Hepatocyte (in vitro differentiated cells): ENCODE results near the gene KASH5. TPM values are rescaled to one million over a fixed set of nuclear protein-coding genes. Genes with fewer than 3 reads are reported as not detected.
"Not testable (repeated sequence)": the region's sequence is repeated elsewhere in the genome, so short reads cannot be mapped to it uniquely, and the experiment has no call there.

Source experiments
- DNase-seq: peaks from one replicate; pipeline ENCODE4 v3.0.0-alpha.2; 2016; ENCODE audit warnings: low spot score
- H2AFZ ChIP-seq: fragments of 200-600 bp; sonication (generic); 2 replicates; pipeline ENCODE4 v1.6.0; 2016; ENCODE audit warnings: antibody characterized with exemption, mild to moderate bottlenecking
- H3K27ac ChIP-seq: fragments of 200-600 bp; sonication (generic); 2 replicates; pipeline ENCODE4 v1.5.1; 2016; ENCODE audit warnings: mild to moderate bottlenecking
- H3K27me3 ChIP-seq: fragments of 200-600 bp; sonication (generic); 2 replicates; pipeline ENCODE4 v1.6.1; 2016
- H3K36me3 ChIP-seq: fragments of 200-600 bp; sonication (generic); replicated peaks from 2 replicates; pipeline ENCODE4 v1.5.1; 2016; ENCODE audit warnings: low read depth; ENCODE audit not compliant: insufficient read depth
- H3K4me1 ChIP-seq: fragments of 200-600 bp; sonication (generic); 2 replicates; pipeline ENCODE4 v1.5.1; 2016; ENCODE audit warnings: mild to moderate bottlenecking, moderate library complexity; ENCODE audit not compliant: insufficient read depth
- H3K4me2 ChIP-seq: fragments of 200-600 bp; sonication (generic); 2 replicates; pipeline ENCODE4 v1.6.0; 2016
- H3K4me3 ChIP-seq: fragments of 200-600 bp; sonication (generic); 2 replicates; pipeline ENCODE4 v1.5.1; 2016; ENCODE audit warnings: mild to moderate bottlenecking
- H3K79me2 ChIP-seq: fragments of 200-600 bp; sonication (generic); 2 replicates; pipeline ENCODE4 v1.6.0; 2017; ENCODE audit warnings: mild to moderate bottlenecking
- H3K9me2 ChIP-seq: fragments of 200-600 bp; sonication (generic); replicated peaks from 2 replicates; pipeline ENCODE4 v1.6.0; 2017; ENCODE audit warnings: mild to moderate bottlenecking; ENCODE audit not compliant: insufficient read depth
- H3K9me3 ChIP-seq: fragments of 200-600 bp; sonication (generic); 2 replicates; pipeline ENCODE4 v1.5.1; 2016; ENCODE audit warnings: low read depth, mild to moderate bottlenecking
- H4K20me1 ChIP-seq: fragments of 200-600 bp; sonication (generic); 2 replicates; pipeline ENCODE4 v1.6.0; 2016; ENCODE audit warnings: mild to moderate bottlenecking; ENCODE audit not compliant: insufficient read depth, poor library complexity, severe bottlenecking
- EZH2 ChIP-seq: fragments of 200-600 bp; sonication (generic); IDR thresholded peaks from 2 replicates; pipeline ENCODE4 v1.6.1; 2016; ENCODE audit warnings: antibody characterized with exemption, mild to moderate bottlenecking, borderline replicate concordance
- EZH2phosphoT487 ChIP-seq: fragments of 200-600 bp; sonication (generic); IDR thresholded peaks from one replicate; pipeline ENCODE4 v1.6.1; 2018; ENCODE audit warnings: antibody characterized with exemption, mild to moderate bottlenecking, low read depth, moderate library complexity; ENCODE audit not compliant: unreplicated experiment, severe bottlenecking
- WGBS: methylation state at CpG from one replicate; pipeline ENCODE4 v1.1.6; 2016; ENCODE audit warnings: low lambda C conversion rate; ENCODE audit errors: missing lambda C conversion rate; 5-methylcytosine and 5-hydroxymethylcytosine counted together
- polyA plus RNA-seq: library from polyadenylated mRNA; unstranded; fragments of >200 nt; fragmentation: Nextera tagmentation; extraction: Ambion mirVana; gene quantifications from 2 replicates; pipeline ENCODE4 v1.2.1, GENCODE V29; 2016
- total RNA-seq: library from RNA; depleted of rRNA; stranded (reverse); fragments of >200 nt; gene quantifications from 2 replicates; pipeline ENCODE4 v1.2.3, GENCODE V29; 2014
- TF ChIP-seq, protein P1 (sequence below): fragments of 200-600 bp; sonication (generic); IDR thresholded peaks from 2 replicates; pipeline ENCODE4 v1.5.1; 2016; ENCODE audit warnings: antibody characterized with exemption, mild to moderate bottlenecking; ENCODE audit not compliant: poor library complexity

Gene KASH5
- total and polyA plus RNA-seq, 2 experiments from 2014 or later = not detected

DNA sequence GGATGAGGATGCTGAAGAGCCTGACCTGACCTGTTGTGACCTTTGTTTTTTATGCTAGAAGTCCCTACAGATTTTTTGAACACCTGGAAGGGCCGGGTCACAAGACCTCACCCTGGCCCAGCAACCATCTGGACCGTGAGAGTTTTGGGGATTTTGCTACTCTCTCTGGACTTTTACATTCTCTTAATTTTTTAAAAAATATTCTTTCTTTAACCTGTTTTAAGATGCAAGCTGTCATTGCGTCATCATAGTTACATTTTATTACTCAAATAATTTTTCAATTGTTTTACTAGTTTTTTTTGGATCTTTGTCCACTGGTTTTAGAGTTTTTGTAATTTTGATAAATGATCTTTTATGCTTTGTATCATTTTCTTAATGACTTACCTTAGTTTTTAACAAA lies 16.9 kb upstream of the KASH5 start:
- Histone ChIP-seq H4K20me1 (no peaks in the 10 kb centered on the region), H3K9me2 (no peaks in the 10 kb centered on the region), H3K4me1 (no peaks in the 10 kb centered on the region), H3K4me2 (no peak overlapping the region), H3K36me3 (no peaks in the 10 kb centered on the region), H3K4me3 (no peak overlapping the region), H3K27me3 (no peaks in the 10 kb centered on the region), H3K79me2 (no peaks in the 10 kb centered on the region), H2AFZ (no peak overlapping the region), H3K27ac (no peak overlapping the region), H3K9me3 (no peaks in the 10 kb centered on the region)
- TF ChIP-seq EZH2 (no peak), EZH2phosphoT487 (no peak)
- TF ChIP-seq, protein P1, sequence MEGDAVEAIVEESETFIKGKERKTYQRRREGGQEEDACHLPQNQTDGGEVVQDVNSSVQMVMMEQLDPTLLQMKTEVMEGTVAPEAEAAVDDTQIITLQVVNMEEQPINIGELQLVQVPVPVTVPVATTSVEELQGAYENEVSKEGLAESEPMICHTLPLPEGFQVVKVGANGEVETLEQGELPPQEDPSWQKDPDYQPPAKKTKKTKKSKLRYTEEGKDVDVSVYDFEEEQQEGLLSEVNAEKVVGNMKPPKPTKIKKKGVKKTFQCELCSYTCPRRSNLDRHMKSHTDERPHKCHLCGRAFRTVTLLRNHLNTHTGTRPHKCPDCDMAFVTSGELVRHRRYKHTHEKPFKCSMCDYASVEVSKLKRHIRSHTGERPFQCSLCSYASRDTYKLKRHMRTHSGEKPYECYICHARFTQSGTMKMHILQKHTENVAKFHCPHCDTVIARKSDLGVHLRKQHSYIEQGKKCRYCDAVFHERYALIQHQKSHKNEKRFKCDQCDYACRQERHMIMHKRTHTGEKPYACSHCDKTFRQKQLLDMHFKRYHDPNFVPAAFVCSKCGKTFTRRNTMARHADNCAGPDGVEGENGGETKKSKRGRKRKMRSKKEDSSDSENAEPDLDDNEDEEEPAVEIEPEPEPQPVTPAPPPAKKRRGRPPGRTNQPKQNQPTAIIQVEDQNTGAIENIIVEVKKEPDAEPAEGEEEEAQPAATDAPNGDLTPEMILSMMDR = no peak
- DNase-seq = no peak
- 92% methylated on average over 3 of the region's 3 CpGs for WGBS

DNA sequence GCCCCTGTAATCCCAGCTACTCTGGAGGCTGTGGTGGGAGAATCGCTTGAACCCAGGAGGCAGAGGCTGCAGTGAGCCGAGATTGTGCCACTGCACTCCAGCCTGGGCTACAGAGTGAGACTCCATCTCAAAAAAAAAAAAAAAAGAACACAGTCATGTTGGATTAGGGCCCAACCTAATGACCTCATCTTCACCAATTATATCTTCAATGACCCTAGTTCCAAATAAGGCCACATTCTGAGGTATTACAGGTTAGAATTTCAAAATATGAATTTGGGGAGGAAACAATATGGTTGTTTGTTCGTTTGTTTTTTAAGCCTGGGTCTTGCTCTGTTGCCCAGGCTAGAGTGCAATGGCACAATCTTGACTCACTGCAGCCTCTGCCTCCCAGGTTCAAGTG lies 14.9 kb upstream of the KASH5 start:
- H3K4me3 ChIP-seq, H3K9me3 ChIP-seq, H3K79me2 ChIP-seq, H3K27ac ChIP-seq, H3K4me1 ChIP-seq, H3K9me2 ChIP-seq, H2AFZ ChIP-seq, H3K27me3 ChIP-seq, H3K36me3 ChIP-seq, H3K4me2 ChIP-seq, DNase-seq, H4K20me1 ChIP-seq: not testable (repeated sequence)
- WGBS = 95% methylated on average over 3 of the region's 3 CpGs

DNA sequence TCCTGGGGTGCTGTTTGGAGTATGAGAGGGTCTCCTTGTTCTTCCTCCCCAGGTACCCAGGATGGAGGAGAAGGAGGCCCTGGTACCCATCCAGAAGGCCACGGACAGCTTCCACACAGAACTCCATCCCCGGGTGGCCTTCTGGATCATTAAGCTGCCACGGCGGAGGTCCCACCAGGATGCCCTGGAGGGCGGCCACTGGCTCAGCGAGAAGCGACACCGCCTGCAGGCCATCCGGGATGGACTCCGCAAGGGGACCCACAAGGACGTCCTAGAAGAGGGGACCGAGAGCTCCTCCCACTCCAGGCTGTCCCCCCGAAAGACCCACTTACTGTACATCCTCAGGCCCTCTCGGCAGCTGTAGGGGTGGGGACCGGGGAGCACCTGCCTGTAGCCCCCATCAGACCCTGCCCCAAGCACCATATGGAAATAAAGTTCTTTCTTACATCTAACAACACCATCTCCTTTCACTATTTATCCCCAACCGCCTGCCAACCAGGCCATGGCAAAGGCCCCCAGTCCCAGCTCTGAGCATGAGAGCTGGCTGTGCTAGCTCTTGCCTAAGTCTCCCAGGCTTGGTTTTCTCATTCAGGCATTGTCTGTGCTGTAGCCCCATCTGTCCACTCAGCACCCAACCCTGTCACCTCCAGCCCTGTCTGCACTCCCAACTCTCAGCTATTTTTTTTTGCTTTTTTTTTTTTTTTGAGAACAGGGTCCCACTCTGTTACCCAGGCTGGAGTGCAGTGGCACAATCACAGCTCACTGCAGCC lies 13.2 kb upstream of the KASH5 start:
- H3K27me3 ChIP-seq = no peaks in the 10 kb centered on the region
- H3K4me3 ChIP-seq = no peak overlapping the region
- H3K4me1 ChIP-seq = no peaks in the 10 kb centered on the region
- no peak overlapping the region for H3K27ac ChIP-seq
- no peaks in the 10 kb centered on the region for H3K79me2 ChIP-seq
- no peaks in the 10 kb centered on the region for H3K9me2 ChIP-seq
- no peaks in the 10 kb centered on the region for H4K20me1 ChIP-seq
- H3K9me3 ChIP-seq = no peaks in the 10 kb centered on the region
- H3K4me2 ChIP-seq = no peak overlapping the region
- TF ChIP-seq, protein P1 = no peak
- TF ChIP-seq EZH2phosphoT487 = no peak
- TF ChIP-seq EZH2 = no peak
- no peak for DNase-seq
- H3K36me3 ChIP-seq = no peaks in the 10 kb centered on the region
- 93% methylated on average over 16 of the region's 16 CpGs for WGBS
- no peak overlapping the region for H2AFZ ChIP-seq

DNA sequence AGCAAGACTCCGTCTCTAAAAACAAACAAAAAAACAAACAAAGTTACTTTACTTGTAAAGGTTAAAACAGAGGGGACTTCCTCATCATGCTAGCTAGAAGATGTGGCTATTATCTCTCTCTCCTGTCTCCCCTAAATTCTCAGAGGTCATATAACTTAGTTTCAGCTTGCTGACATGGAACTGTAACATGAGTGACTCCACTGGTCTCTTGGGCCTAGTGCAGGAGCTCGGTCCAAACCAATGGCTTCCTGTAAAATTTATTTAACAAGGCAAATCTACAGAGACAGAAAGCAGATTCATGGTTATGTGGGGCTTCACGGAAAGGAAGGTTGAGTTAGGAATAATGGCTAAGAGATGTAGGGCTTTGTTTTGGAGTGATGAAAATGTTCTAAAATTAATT lies 9.5 kb upstream of the KASH5 start:
- H3K4me2 ChIP-seq = no peak overlapping the region
- no peak overlapping the region for H2AFZ ChIP-seq
- H3K4me3 ChIP-seq = no peak overlapping the region
- no peaks in the 10 kb centered on the region for H3K79me2 ChIP-seq
- no peaks in the 10 kb centered on the region for H3K9me3 ChIP-seq
- no peaks in the 10 kb centered on the region for H3K9me2 ChIP-seq
- no peaks in the 10 kb centered on the region for H3K36me3 ChIP-seq
- WGBS = 87% methylated on average over 3 of the region's 3 CpGs
- H3K27ac ChIP-seq = no peak overlapping the region
- DNase-seq = no peak
- H3K4me1 ChIP-seq = no peaks in the 10 kb centered on the region
- H4K20me1 ChIP-seq = no peaks in the 10 kb centered on the region
- no peaks in the 10 kb centered on the region for H3K27me3 ChIP-seq
- TF ChIP-seq, protein P1 = no peak
- TF ChIP-seq EZH2 (no peak), EZH2phosphoT487 (no peak)
